Esophagus squamous epithelium (tissue), 5 donors: ENCODE measurements around the gene FAM9C. TPM values are rescaled to one million over a fixed set of nuclear protein-coding genes. Genes with fewer than 3 reads are reported as not detected.

ENCODE experiments used
- DNase-seq: peaks from one replicate; lab custom pipeline; 2025; lab: John Stamatoyannopoulos, UW
- H3K27ac ChIP-seq, 4 donors: fragments of 200-600 bp; sonication (generic); one replicate each; pipeline ENCODE4 v1.5.1; 2016 to 2019; ENCODE audit warnings: mild to moderate bottlenecking in 1 of 4
- H3K27me3 ChIP-seq, 4 donors: fragments of 200-600 bp; sonication (generic); 1 replicate in 3 of 4; 2 replicates in 1 of 4; pipeline versions ENCODE4 v1.5.1 to v1.6.0; 2017 to 2021; ENCODE audit warnings: antibody characterized with exemption in 1 of 4
- H3K36me3 ChIP-seq, 3 donors: fragments of 200-600 bp; sonication (generic); one replicate each; pipeline ENCODE4 v1.5.1; 2016 to 2019
- H3K4me1 ChIP-seq, 3 donors: fragments of 200-600 bp; sonication (generic); one replicate each; pipeline ENCODE4 v1.5.1; 2017 to 2019
- H3K4me3 ChIP-seq, 4 donors: fragments of 200-600 bp; sonication (generic); 1 replicate in 3 of 4; 2 replicates in 1 of 4; pipeline ENCODE4 v1.5.1; 2016 to 2019; ENCODE audit warnings: mild to moderate bottlenecking in 2 of 4, moderate library complexity in 1 of 4
- H3K9me3 ChIP-seq, 3 donors: fragments of 200-600 bp; sonication (generic); one replicate each; pipeline ENCODE4 v1.5.1; 2016 to 2019
- CTCF ChIP-seq, 6 experiments: fragments of 450-650 bp in 4 of 6; fragments of 200-600 bp in 2 of 6; sonication (generic) in 2 of 6; IDR thresholded peaks; one replicate each; pipeline ENCODE4 v1.5.1; 2016 to 2019; ENCODE audit warnings: antibody characterized with exemption in 6 of 6, mild to moderate bottlenecking in 4 of 6, moderate library complexity in 4 of 6
- POLR2A ChIP-seq, 4 donors: fragments of 450-650 bp; IDR thresholded peaks; one replicate each; pipeline ENCODE4 v1.6.1; 2017; ENCODE audit warnings: antibody characterized with exemption in 4 of 4, mild to moderate bottlenecking in 4 of 4, moderate library complexity in 3 of 4
- WGBS, 2 donors: methylation state at CpG; one replicate each; pipeline ENCODE4 v1.1.5; 2018; 5-methylcytosine and 5-hydroxymethylcytosine counted together
- intact Hi-C: fragments of 100-400 bp; cut with DNase I; formaldehyde crosslinking; loops from one replicate; pipeline ENCODE4 v1.15.0; 2022
- total RNA-seq, 4 donors: library from RNA; depleted of rRNA; stranded (reverse); fragments of >200 nt; gene quantifications; one replicate each; pipeline ENCODE4 v1.1.0, GENCODE V29; 2016
- donor health status: DM: yes; HTN: yes; CAD: no.

FAM9C gene
- total RNA-seq, 4 donors from 2014 or later: not detected

GRCh38 chrX:13033193-13033592 lies 11.2 kb downstream of the FAM9C start:
- H3K4me1 ChIP-seq: peaks cover 0 to 23% (median 8%) of the 10 kb centered on the region in 3 donors
- TF ChIP-seq CTCF (IDR thresholded peaks at IDR 0.05) (no peak), POLR2A (IDR thresholded peaks at IDR 0.05) (no peak)
- no peaks in the 10 kb centered on the region for H3K9me3 ChIP-seq
- H3K27ac ChIP-seq: no peak overlapping the region
- no peaks in the 10 kb centered on the region for H3K27me3 ChIP-seq
- DNase-seq: no peak
- 88 to 92% methylated on average over 2 of the region's 2 CpGs for WGBS, 2 donors
- no peak overlapping the region for H3K4me3 ChIP-seq
- intact Hi-C loops: no loop called here
- no peaks in the 10 kb centered on the region for H3K36me3 ChIP-seq

- TF ChIP-seq POLR2A (IDR thresholded peaks at IDR 0.05) (no peak), CTCF (IDR thresholded peaks at IDR 0.05) (no peak)
- peak overlapping the region in 3 of 4 donors; percentile 2 to 55 (median 54) for H3K27ac ChIP-seq
- H3K4me3 ChIP-seq: no peak overlapping the region
- no peaks in the 10 kb centered on the region for H3K27me3 ChIP-seq
- 32 to 55% methylated on average over 7 to 8 of the region's 8 CpGs for WGBS, 2 donors
- intact Hi-C loops: no loop called here
- H3K36me3 ChIP-seq: no peaks in the 10 kb centered on the region
- DNase-seq: no peak
- peaks cover 0 to 23% (median 8%) of the 10 kb centered on the region in 3 donors for H3K4me1 ChIP-seq
- H3K9me3 ChIP-seq: no peaks in the 10 kb centered on the region
These were observed 14.3 kb downstream of the FAM9C start for GRCh38 chrX:13029887-13030771.

- no peak overlapping the region for H3K4me3 ChIP-seq
- H3K9me3 ChIP-seq: no peaks in the 10 kb centered on the region
- no peak for DNase-seq
- peak overlapping the region in 2 of 4 donors; percentile 45 to 54 for H3K27ac ChIP-seq
- H3K4me1 ChIP-seq: peaks cover 0 to 23% (median 8%) of the 10 kb centered on the region in 3 donors
- TF ChIP-seq CTCF (IDR thresholded peaks at IDR 0.05) (no peak), POLR2A (IDR thresholded peaks at IDR 0.05) (no peak)
- intact Hi-C loops: no loop called here
- no peaks in the 10 kb centered on the region for H3K27me3 ChIP-seq
- no peaks in the 10 kb centered on the region for H3K36me3 ChIP-seq
These were observed 14.9 kb downstream of the FAM9C start for GRCh38 chrX:13029637-13029886.

- Histone ChIP-seq H3K27me3 (no peaks in the 10 kb centered on the region), H3K36me3 (no peaks in the 10 kb centered on the region), H3K4me3 (no peak overlapping the region), H3K4me1 (peaks cover 0 to 23% (median 8%) of the 10 kb centered on the region in 3 donors), H3K27ac (peak overlapping the region in 2 of 4 donors; percentile 45 to 54), H3K9me3 (no peaks in the 10 kb centered on the region)
- 12 to 25% methylated on average over 5 to 6 of the region's 6 CpGs for WGBS, 2 donors
- no peak for DNase-seq
- no peak for TF ChIP-seq POLR2A (IDR thresholded peaks at IDR 0.05)
- TF ChIP-seq CTCF (IDR thresholded peaks at IDR 0.05): no peak
- intact Hi-C loops: no loop called here
These were observed 15.4 kb downstream of the FAM9C start for GRCh38 chrX:13028871-13029636.
